A549 (cell line): Measurements from ENCODE around the gene P4HA1.

Experiments
- BHLHE40 ChIP-seq: IDR thresholded peaks from 2 replicates; pipeline ENCODE4 v1.6.1; 2012; ENCODE audit warnings: low read depth, low read length, inconsistent platforms
- CHD2 ChIP-seq: fragments of 150-350 bp; IDR thresholded peaks from 2 replicates; pipeline ENCODE4 v1.6.1; 2014; ENCODE audit warnings: low read length; ENCODE audit not compliant: partially characterized antibody
- CHD4 ChIP-seq: fragments of 200-600 bp; sonication (generic); IDR thresholded peaks from 2 replicates; pipeline ENCODE4 v1.6.1; 2016; ENCODE audit warnings: antibody characterized with exemption, mild to moderate bottlenecking, borderline replicate concordance
- EHF ChIP-seq: fragments of 250-450 bp; sonication (Bioruptor Pico); IDR thresholded peaks from 2 replicates; pipeline ENCODE4 v1.5.0; 2020; ENCODE audit warnings: mild to moderate bottlenecking
- EP300 ChIP-seq, 2 experiments: fragments of >200 bp; sonication (Bioruptor Twin); formaldehyde crosslinking; IDR thresholded peaks; 2 replicates in 1 of 2; 3 replicates in 1 of 2; pipeline ENCODE4 v1.6.1; 2016 to 2017
- MAX ChIP-seq: IDR thresholded peaks from 2 replicates; pipeline ENCODE4 v1.6.1; 2012
- POLR2A ChIP-seq: IDR thresholded peaks from 2 replicates; pipeline ENCODE4 v1.6.1; 2012; ENCODE audit warnings: mild to moderate bottlenecking, low read length
- REST ChIP-seq: fragments of 200-600 bp; sonication (generic); IDR thresholded peaks from 2 replicates; pipeline ENCODE4 v1.6.1; 2016; ENCODE audit warnings: antibody characterized with exemption, mild to moderate bottlenecking, moderate library complexity
- SREBF2 ChIP-seq: fragments of 450-650 bp; IDR thresholded peaks from 2 replicates; pipeline ENCODE4 v1.6.1; 2014; ENCODE audit warnings: mild to moderate bottlenecking, moderate library complexity
- TF ChIP-seq, protein P1 (sequence below): fragments of >200 bp; sonication (Bioruptor Twin); formaldehyde crosslinking; IDR thresholded peaks from 3 replicates; pipeline ENCODE4 v1.5.1; 2016

- TF ChIP-seq MAX (no peak), REST (no peak), SREBF2 (no peak), CHD4 (no peak), CHD2 (no peak), EHF (no peak), BHLHE40 (no peak), POLR2A (no peak), EP300 (IDR thresholded peaks at IDR 0.05) (no peak)
- TF ChIP-seq, protein P1, sequence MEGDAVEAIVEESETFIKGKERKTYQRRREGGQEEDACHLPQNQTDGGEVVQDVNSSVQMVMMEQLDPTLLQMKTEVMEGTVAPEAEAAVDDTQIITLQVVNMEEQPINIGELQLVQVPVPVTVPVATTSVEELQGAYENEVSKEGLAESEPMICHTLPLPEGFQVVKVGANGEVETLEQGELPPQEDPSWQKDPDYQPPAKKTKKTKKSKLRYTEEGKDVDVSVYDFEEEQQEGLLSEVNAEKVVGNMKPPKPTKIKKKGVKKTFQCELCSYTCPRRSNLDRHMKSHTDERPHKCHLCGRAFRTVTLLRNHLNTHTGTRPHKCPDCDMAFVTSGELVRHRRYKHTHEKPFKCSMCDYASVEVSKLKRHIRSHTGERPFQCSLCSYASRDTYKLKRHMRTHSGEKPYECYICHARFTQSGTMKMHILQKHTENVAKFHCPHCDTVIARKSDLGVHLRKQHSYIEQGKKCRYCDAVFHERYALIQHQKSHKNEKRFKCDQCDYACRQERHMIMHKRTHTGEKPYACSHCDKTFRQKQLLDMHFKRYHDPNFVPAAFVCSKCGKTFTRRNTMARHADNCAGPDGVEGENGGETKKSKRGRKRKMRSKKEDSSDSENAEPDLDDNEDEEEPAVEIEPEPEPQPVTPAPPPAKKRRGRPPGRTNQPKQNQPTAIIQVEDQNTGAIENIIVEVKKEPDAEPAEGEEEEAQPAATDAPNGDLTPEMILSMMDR: no peak
Measured at GRCh38 chr10:73139251-73139650, 42.6 kb upstream of the P4HA1 start.
